GM19455 (cell line): ENCODE results near the gene ZNF69.
"Not testable (repeated sequence)": the region's sequence is repeated elsewhere in the genome, so short reads cannot be mapped to it uniquely, and the experiment has no call there.

Experiments used
- ATAC-seq: cut with Tn5 transposase; IDR thresholded peaks from one replicate; pipeline ENCODE4 v1.9.1; 2021; ENCODE audit not compliant: unreplicated experiment

The ZNF69 gene

GRCh38 chr19:11887611-11888531 lies at the start of gene ZNF69:
TSS of gene ZNF69 (plus strand) at chr19:11887782. CDS start at chr19:11887924, 142 bp downstream.
- ATAC-seq = peak; percentile 64

- ATAC-seq = no peak
Observed at GRCh38 chr19:11843722-11844121, 43.9 kb upstream of the ZNF69 start.

- not testable (repeated sequence) for ATAC-seq
Observed at GRCh38 chr19:11847615-11848014, 40.0 kb upstream of the ZNF69 start.

GRCh38 chr19:11848200-11848593 lies 39.4 kb upstream of the ZNF69 start:
- no peak for ATAC-seq

- peak; percentile 63 for ATAC-seq
Observed at GRCh38 chr19:11848594-11849469, 38.8 kb upstream of the ZNF69 start, which contains the start of gene ZNF439. TSS of gene ZNF439 (plus strand) at chr19:11848726. CDS start at chr19:11848868, 142 bp downstream.

GRCh38 chr19:11850289-11850688 lies 37.3 kb upstream of the ZNF69 start:
- ATAC-seq = not testable (repeated sequence)

GRCh38 chr19:11853358-11853757 lies 34.2 kb upstream of the ZNF69 start:
- ATAC-seq = no peak

GRCh38 chr19:11856596-11857250 lies 30.9 kb upstream of the ZNF69 start:
- no peak for ATAC-seq

- ATAC-seq = no peak
Observed at GRCh38 chr19:11860721-11861120, 26.9 kb upstream of the ZNF69 start.

- no peak for ATAC-seq
Observed at GRCh38 chr19:11861301-11861700, 26.3 kb upstream of the ZNF69 start.

- ATAC-seq = not testable (repeated sequence)
Observed at GRCh38 chr19:11867766-11868165, 19.8 kb upstream of the ZNF69 start.

GRCh38 chr19:11868188-11868587 lies 19.4 kb upstream of the ZNF69 start:
- ATAC-seq = no peak

- ATAC-seq = no peak
Observed at GRCh38 chr19:11872624-11873023, 15.0 kb upstream of the ZNF69 start.

GRCh38 chr19:11873762-11874161 lies 13.8 kb upstream of the ZNF69 start:
- ATAC-seq = no peak

- not testable (repeated sequence) for ATAC-seq
Observed at GRCh38 chr19:11879687-11880266, 7.8 kb upstream of the ZNF69 start.

GRCh38 chr19:11880598-11880997 lies 7.0 kb upstream of the ZNF69 start:
- ATAC-seq = no peak

GRCh38 chr19:11881151-11881800 lies 6.3 kb upstream of the ZNF69 start:
- no peak for ATAC-seq

GRCh38 chr19:11882606-11883005 lies 5.0 kb upstream of the ZNF69 start:
- no peak for ATAC-seq

GRCh38 chr19:11887234-11887610 lies 360 bp upstream of the ZNF69 start:
- ATAC-seq = no peak

GRCh38 chr19:11889901-11890300 lies 2.3 kb downstream of the ZNF69 start:
- ATAC-seq = not testable (repeated sequence)
